HCT116 (cell line): ENCODE data around the gene AGPS. TPM values are rescaled to one million over a fixed set of nuclear protein-coding genes. Genes with fewer than 3 reads are reported as not detected.

ENCODE experiments used
- ATAC-seq: fragments of 200-7000 bp; cut with Tn5 transposase; 2 replicates; pipeline ENCODE4 v1.9.1; 2020; ENCODE audit warnings: mild to moderate bottlenecking, moderate library complexity
- BruUV-seq: library from RNA; stranded (reverse); fragments of 400-500 nt; replicated peaks from 2 replicates; lab custom pipeline; 2021; lab: Mats Ljungman, UMichigan
- CTCF ChIA-PET: fragments of 300-600 bp; sonication (Branson Sonifier 250); formaldehyde crosslinking; loops from one replicate; lab custom pipeline; 2021; ENCODE audit warnings: antibody characterized with exemption; lab: Charles Lee
- POLR2A ChIA-PET: fragments of 300-600, 350-600 bp; sonication (Branson Sonifier 250); formaldehyde crosslinking; loops from one replicate; lab custom pipeline; 2021; ENCODE audit warnings: antibody characterized with exemption; lab: Charles Lee
- RAD21 ChIA-PET, 2 experiments: fragments of 300-600 bp; sonication (Branson Sonifier 250); formaldehyde crosslinking; loops; one replicate each; lab custom pipeline; 2023; ENCODE audit warnings: low total read pairs in 2 of 2; ENCODE audit not compliant: uncharacterized antibody in 2 of 2, unreplicated experiment in 2 of 2, low non-redundant PET in 1 of 2; lab: Charles Lee
- DNase-seq: peaks from one replicate; pipeline ENCODE4 v3.0.0-alpha.2; 2010; ENCODE audit warnings: low read depth, low spot score
- H2AFZ ChIP-seq: fragments of 200-600 bp; shearing (Covaris generic), sonication (generic); 2 replicates; pipeline ENCODE4 v1.6.1; 2017; ENCODE audit warnings: low read depth, mixed run types, mixed read lengths, antibody characterized with exemption, low read length; ENCODE audit not compliant: poor library complexity, severe bottlenecking
- H3K27ac ChIP-seq: 2 replicates; pipeline ENCODE4 v1.5.1; 2012; ENCODE audit warnings: low read depth, low read length
- H3K27me3 ChIP-seq: fragments of 200-600 bp; sonication (generic); 2 replicates; pipeline ENCODE4 v1.6.1; 2016; ENCODE audit warnings: mixed run types, low read length, mixed read lengths; ENCODE audit not compliant: insufficient read depth
- H3K36me3 ChIP-seq, 2 experiments: fragments of 200-500 bp in 1 of 2; fragments of 200-600 bp in 1 of 2; sonication (Bioruptor generic) in 1 of 2; sonication (generic) in 1 of 2; 2 replicates each; pipeline versions ENCODE4 v1.5.1 to v1.6.1; 2014 to 2016; ENCODE audit warnings: low read length in 2 of 2, inconsistent platforms in 1 of 2, mixed read lengths in 1 of 2, mixed run types in 1 of 2; ENCODE audit not compliant: insufficient read depth in 2 of 2, control insufficient read depth in 1 of 2
- H3K4me1 ChIP-seq, 2 experiments: fragments of 200-600 bp in 1 of 2; sonication (generic) in 1 of 2; 2 replicates each; pipeline versions ENCODE4 v1.5.1 to v1.6.1; 2012 to 2017; ENCODE audit warnings: low read length in 2 of 2, inconsistent platforms in 1 of 2, mild to moderate bottlenecking in 1 of 2, mixed read lengths in 1 of 2, mixed run types in 1 of 2, moderate library complexity in 1 of 2; ENCODE audit not compliant: insufficient read depth in 2 of 2, control insufficient read depth in 1 of 2
- H3K4me2 ChIP-seq: fragments of 200-600 bp; sonication (generic); 2 replicates; pipeline ENCODE4 v1.6.1; 2017; ENCODE audit warnings: mixed run types, low read length, mixed read lengths
- H3K4me3 ChIP-seq, 2 experiments: fragments of 200-600 bp in 1 of 2; sonication (generic) in 1 of 2; replicated peaks in 1 of 2; 2 replicates each; pipeline ENCODE4 v1.5.1; 2011 to 2016; ENCODE audit warnings: low read length in 2 of 2, control low read depth in 1 of 2, low read depth in 1 of 2, mild to moderate bottlenecking in 1 of 2, mixed read lengths in 1 of 2, mixed run types in 1 of 2
- H3K79me2 ChIP-seq: fragments of 200-600 bp; sonication (generic); 2 replicates; pipeline ENCODE4 v1.6.1; 2017; ENCODE audit warnings: mild to moderate bottlenecking, mixed run types, low read length, moderate library complexity, mixed read lengths; ENCODE audit not compliant: insufficient read depth
- H3K9ac ChIP-seq: fragments of 200-600 bp; sonication (generic); 2 replicates; pipeline ENCODE4 v1.6.1; 2016; ENCODE audit warnings: low read length, mixed read lengths
- H3K9me2 ChIP-seq: fragments of 200-600 bp; sonication (generic), shearing (Covaris generic); 2 replicates; pipeline ENCODE4 v1.6.1; 2017; ENCODE audit warnings: mixed run types, mild to moderate bottlenecking, moderate library complexity; ENCODE audit not compliant: insufficient read depth
- H3K9me3 ChIP-seq, 2 experiments: fragments of 200-500 bp in 1 of 2; fragments of 200-600 bp in 1 of 2; sonication (Bioruptor generic) in 1 of 2; sonication (generic) in 1 of 2; 2 replicates each; pipeline ENCODE4 v1.6.1; 2014 to 2017; ENCODE audit warnings: low read length in 2 of 2, mixed read lengths in 2 of 2, inconsistent platforms in 1 of 2, low read depth in 1 of 2, mild to moderate bottlenecking in 1 of 2, mixed run types in 1 of 2, moderate library complexity in 1 of 2; ENCODE audit not compliant: control insufficient read depth in 1 of 2, insufficient read depth in 1 of 2
- H4K20me1 ChIP-seq: fragments of 200-600 bp; sonication (generic), shearing (Covaris generic); 2 replicates; pipeline ENCODE4 v1.6.1; 2017; ENCODE audit warnings: mixed run types, mild to moderate bottlenecking, moderate library complexity; ENCODE audit not compliant: insufficient read depth
- ELF1 ChIP-seq: IDR thresholded peaks from 2 replicates; pipeline ENCODE4 v1.6.1; 2012; ENCODE audit warnings: low read depth, borderline replicate concordance
- FOSL1 ChIP-seq: IDR thresholded peaks from 2 replicates; pipeline ENCODE4 v1.6.1; 2012; ENCODE audit warnings: low read depth
- POLR2A ChIP-seq: IDR thresholded peaks from 2 replicates; pipeline ENCODE4 v1.7.0; 2011; ENCODE audit warnings: borderline replicate concordance; ENCODE audit not compliant: insufficient read depth, insufficient read length; ENCODE audit errors: extremely low read depth
- POLR2AphosphoS5 ChIP-seq: IDR thresholded peaks from 2 replicates; pipeline ENCODE4 v1.6.1; 2011; ENCODE audit warnings: mild to moderate bottlenecking, low read depth, low read length, moderate library complexity
- SP1 ChIP-seq: IDR thresholded peaks from 2 replicates; pipeline ENCODE4 v1.6.1; 2012; ENCODE audit warnings: low read depth
- TCF7L2 ChIP-seq: IDR thresholded peaks from 2 replicates; pipeline ENCODE4 v1.7.0; 2011; ENCODE audit warnings: borderline replicate concordance, inconsistent platforms; ENCODE audit not compliant: insufficient read depth, insufficient read length; ENCODE audit errors: extremely low read depth
- ZBTB33 ChIP-seq: IDR thresholded peaks from 2 replicates; pipeline ENCODE4 v1.6.1; 2011; ENCODE audit warnings: mild to moderate bottlenecking, low read length, moderate library complexity; ENCODE audit not compliant: insufficient replicate concordance; ENCODE audit errors: extremely low read depth
- ZNF274 ChIP-seq: fragments of 200-500 bp; sonication (Bioruptor generic); IDR thresholded peaks from 2 replicates; pipeline ENCODE4 v1.6.1; 2014; ENCODE audit warnings: mild to moderate bottlenecking, low read depth, low read length, inconsistent platforms
- intact Hi-C: fragments of 100-400 bp; cut with micrococcal nuclease; formaldehyde crosslinking; loops from 2 replicates; pipeline ENCODE4 v1.10.0; 2022
- total RNA-seq: library from RNA; stranded (reverse); gene quantifications from one replicate; pipeline ENCODE4 v1.2.1, GENCODE V29; 2021; ENCODE audit not compliant: unreplicated experiment
- TF ChIP-seq, protein P1 (sequence below): IDR thresholded peaks from 2 replicates; pipeline ENCODE4 v1.6.1; 2012; ENCODE audit warnings: low read depth
- TF ChIP-seq, protein P2 (sequence below): IDR thresholded peaks from 2 replicates; pipeline ENCODE4 v1.6.1; 2012
- TF ChIP-seq, protein P3 (sequence below), 3 experiments: fragments of 200-600 bp in 1 of 3; sonication (generic) in 1 of 3; IDR thresholded peaks in 2 of 3; conservative IDR thresholded peaks in 1 of 3; 2 replicates each; pipeline ENCODE4 v1.5.1; 2012 to 2017; ENCODE audit warnings: low read depth in 2 of 3, low read length in 2 of 3, antibody characterized with exemption in 1 of 3, borderline replicate concordance in 1 of 3, control low read depth in 1 of 3, mild to moderate bottlenecking in 1 of 3, mixed read lengths in 1 of 3, mixed run types in 1 of 3, moderate library complexity in 1 of 3; ENCODE audit not compliant: insufficient read depth in 1 of 3

The AGPS gene
- total RNA-seq, 1 experiment from 2014 or later = 66.6 TPM

GRCh38 chr2:177518754-177519153 is 126.2 kb downstream of the AGPS start:
- RAD21 ChIA-PET = no interaction called here
- no peak for ATAC-seq
- POLR2A ChIA-PET = no interaction called here
- TF ChIP-seq SP1 = no peak
- TF ChIP-seq, protein P1, sequence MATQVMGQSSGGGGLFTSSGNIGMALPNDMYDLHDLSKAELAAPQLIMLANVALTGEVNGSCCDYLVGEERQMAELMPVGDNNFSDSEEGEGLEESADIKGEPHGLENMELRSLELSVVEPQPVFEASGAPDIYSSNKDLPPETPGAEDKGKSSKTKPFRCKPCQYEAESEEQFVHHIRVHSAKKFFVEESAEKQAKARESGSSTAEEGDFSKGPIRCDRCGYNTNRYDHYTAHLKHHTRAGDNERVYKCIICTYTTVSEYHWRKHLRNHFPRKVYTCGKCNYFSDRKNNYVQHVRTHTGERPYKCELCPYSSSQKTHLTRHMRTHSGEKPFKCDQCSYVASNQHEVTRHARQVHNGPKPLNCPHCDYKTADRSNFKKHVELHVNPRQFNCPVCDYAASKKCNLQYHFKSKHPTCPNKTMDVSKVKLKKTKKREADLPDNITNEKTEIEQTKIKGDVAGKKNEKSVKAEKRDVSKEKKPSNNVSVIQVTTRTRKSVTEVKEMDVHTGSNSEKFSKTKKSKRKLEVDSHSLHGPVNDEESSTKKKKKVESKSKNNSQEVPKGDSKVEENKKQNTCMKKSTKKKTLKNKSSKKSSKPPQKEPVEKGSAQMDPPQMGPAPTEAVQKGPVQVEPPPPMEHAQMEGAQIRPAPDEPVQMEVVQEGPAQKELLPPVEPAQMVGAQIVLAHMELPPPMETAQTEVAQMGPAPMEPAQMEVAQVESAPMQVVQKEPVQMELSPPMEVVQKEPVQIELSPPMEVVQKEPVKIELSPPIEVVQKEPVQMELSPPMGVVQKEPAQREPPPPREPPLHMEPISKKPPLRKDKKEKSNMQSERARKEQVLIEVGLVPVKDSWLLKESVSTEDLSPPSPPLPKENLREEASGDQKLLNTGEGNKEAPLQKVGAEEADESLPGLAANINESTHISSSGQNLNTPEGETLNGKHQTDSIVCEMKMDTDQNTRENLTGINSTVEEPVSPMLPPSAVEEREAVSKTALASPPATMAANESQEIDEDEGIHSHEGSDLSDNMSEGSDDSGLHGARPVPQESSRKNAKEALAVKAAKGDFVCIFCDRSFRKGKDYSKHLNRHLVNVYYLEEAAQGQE = no peak
- TF ChIP-seq POLR2AphosphoS5 = no peak
- no peak for TF ChIP-seq ZNF274
- no peak for TF ChIP-seq FOSL1
- no peak for TF ChIP-seq ZBTB33
- TF ChIP-seq POLR2A = no peak
- TF ChIP-seq, protein P2, sequence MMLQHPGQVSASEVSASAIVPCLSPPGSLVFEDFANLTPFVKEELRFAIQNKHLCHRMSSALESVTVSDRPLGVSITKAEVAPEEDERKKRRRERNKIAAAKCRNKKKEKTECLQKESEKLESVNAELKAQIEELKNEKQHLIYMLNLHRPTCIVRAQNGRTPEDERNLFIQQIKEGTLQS = no peak
- TF ChIP-seq TCF7L2 = no peak
- TF ChIP-seq ELF1 = no peak
- TF ChIP-seq, protein P3, sequence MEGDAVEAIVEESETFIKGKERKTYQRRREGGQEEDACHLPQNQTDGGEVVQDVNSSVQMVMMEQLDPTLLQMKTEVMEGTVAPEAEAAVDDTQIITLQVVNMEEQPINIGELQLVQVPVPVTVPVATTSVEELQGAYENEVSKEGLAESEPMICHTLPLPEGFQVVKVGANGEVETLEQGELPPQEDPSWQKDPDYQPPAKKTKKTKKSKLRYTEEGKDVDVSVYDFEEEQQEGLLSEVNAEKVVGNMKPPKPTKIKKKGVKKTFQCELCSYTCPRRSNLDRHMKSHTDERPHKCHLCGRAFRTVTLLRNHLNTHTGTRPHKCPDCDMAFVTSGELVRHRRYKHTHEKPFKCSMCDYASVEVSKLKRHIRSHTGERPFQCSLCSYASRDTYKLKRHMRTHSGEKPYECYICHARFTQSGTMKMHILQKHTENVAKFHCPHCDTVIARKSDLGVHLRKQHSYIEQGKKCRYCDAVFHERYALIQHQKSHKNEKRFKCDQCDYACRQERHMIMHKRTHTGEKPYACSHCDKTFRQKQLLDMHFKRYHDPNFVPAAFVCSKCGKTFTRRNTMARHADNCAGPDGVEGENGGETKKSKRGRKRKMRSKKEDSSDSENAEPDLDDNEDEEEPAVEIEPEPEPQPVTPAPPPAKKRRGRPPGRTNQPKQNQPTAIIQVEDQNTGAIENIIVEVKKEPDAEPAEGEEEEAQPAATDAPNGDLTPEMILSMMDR (IDR thresholded peaks at IDR 0.05 in 2 of 3, conservative IDR thresholded peaks at IDR 0.05 in 1 of 3; ENCODE audit: borderline replicate concordance in 1 of 3, insufficient read depth in 1 of 3, low read depth in 2 of 3, low read length in 2 of 3) = no peak
- Histone ChIP-seq H3K27me3 (no peaks in the 10 kb centered on the region), H3K9me2 (no peaks in the 10 kb centered on the region), H3K27ac (no peak overlapping the region), H3K9ac (no peak overlapping the region), H3K4me3 (no peak overlapping the region), H4K20me1 (no peaks in the 10 kb centered on the region), H3K36me3 (peaks cover 0 to 5% of the 10 kb centered on the region in 2 experiments; a peak in 1 of 4 replicates), H2AFZ (no peak overlapping the region), H3K4me1 (no peaks in the 10 kb centered on the region), H3K79me2 (no peaks in the 10 kb centered on the region), H3K4me2 (no peak overlapping the region), H3K9me3 (no peaks in the 10 kb centered on the region)
- intact Hi-C loops = no loop called here
- no TSS peak for BruUV-seq
- no peak for DNase-seq
- CTCF ChIA-PET = no interaction called here
